SH-SY5Y (cell line): ENCODE results near the gene ZNF581.

Experiments used
- GATA2 ChIP-seq: IDR thresholded peaks from 2 replicates; pipeline ENCODE4 v1.6.1; 2011; ENCODE audit warnings: mild to moderate bottlenecking, low read depth, low read length
- GATA3 ChIP-seq: IDR thresholded peaks from 2 replicates; pipeline ENCODE4 v1.6.1; 2011; ENCODE audit warnings: low read depth, mild to moderate bottlenecking, low read length, moderate library complexity

- no peak for TF ChIP-seq GATA2
- no peak for TF ChIP-seq GATA3
These were observed 6.0 kb downstream of the ZNF581 start for GRCh38 chr19:55649268-55650125.
